ENCODE measurements around the gene JAML. TPM values are rescaled to one million over a fixed set of nuclear protein-coding genes. Genes with fewer than 3 reads are reported as not detected.

Gene JAML, protein sequence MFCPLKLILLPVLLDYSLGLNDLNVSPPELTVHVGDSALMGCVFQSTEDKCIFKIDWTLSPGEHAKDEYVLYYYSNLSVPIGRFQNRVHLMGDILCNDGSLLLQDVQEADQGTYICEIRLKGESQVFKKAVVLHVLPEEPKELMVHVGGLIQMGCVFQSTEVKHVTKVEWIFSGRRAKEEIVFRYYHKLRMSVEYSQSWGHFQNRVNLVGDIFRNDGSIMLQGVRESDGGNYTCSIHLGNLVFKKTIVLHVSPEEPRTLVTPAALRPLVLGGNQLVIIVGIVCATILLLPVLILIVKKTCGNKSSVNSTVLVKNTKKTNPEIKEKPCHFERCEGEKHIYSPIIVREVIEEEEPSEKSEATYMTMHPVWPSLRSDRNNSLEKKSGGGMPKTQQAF
- total RNA-seq (2016; rRNA removed; fragmentation: Illumina TruSeq; extraction: Trizol) (3.3 and 3.8 TPM in 2 replicates), polyA plus RNA-seq (2011; rRNA removed) (2.0 and 2.8 TPM in 2 replicates), polyA minus RNA-seq (2011; rRNA and poly(A)+ RNA removed; ENCODE audit: low replicate concordance) (1.7 TPM in 1 of 2 replicates, not detected in the other), Bru-seq, nascent RNA (percentile 34 among the genes with signal in this experiment), BruChase-seq, experiment 1, labeled RNA remaining after a 6-hour chase (percentile 37 among the genes with signal in this experiment), BruChase-seq, experiment 2, labeled RNA remaining after a 2-hour chase (percentile 39 among the genes with signal in this experiment)
- 0.71 and 0.97 TPM in 2 replicates for total RNA-seq (2016; cell fraction: cytosol; rRNA removed; fragmentation: Illumina TruSeq; extraction: Trizol; ENCODE audit: low read depth)
- total RNA-seq (2016; cell fraction: insoluble cytoplasmic fraction; rRNA removed; fragmentation: Illumina TruSeq; extraction: Trizol): 3.7 and 4.6 TPM in 2 replicates
- total RNA-seq (2016; cell fraction: membrane; rRNA removed; fragmentation: Illumina TruSeq; extraction: Trizol): 1.8 and 1.9 TPM in 2 replicates
- total RNA-seq (2016; cell fraction: nucleus; rRNA removed; fragmentation: Illumina TruSeq; extraction: Trizol): 3.5 and 4.0 TPM in 2 replicates
- 0.91 and 1.1 TPM in 2 replicates for polyA plus RNA-seq (2011; cell fraction: cytosol; rRNA removed)
- polyA plus RNA-seq (2011; cell fraction: nucleus; rRNA removed): 8.0 and 9.7 TPM in 2 replicates
- 9.8 and 22.2 TPM in 2 replicates for polyA plus RNA-seq (2012)
- polyA plus RNA-seq (2016; cell fraction: cytosol; fragmentation: Illumina TruSeq; extraction: Trizol; ENCODE audit: low read depth): 0.93 and 0.95 TPM in 2 replicates
- 2.7 and 4.1 TPM in 2 replicates for polyA plus RNA-seq (2016; cell fraction: insoluble cytoplasmic fraction; fragmentation: Illumina TruSeq; extraction: Trizol; ENCODE audit: low read depth)
- polyA plus RNA-seq (2016; cell fraction: membrane; fragmentation: Illumina TruSeq; extraction: Trizol; ENCODE audit: low read depth): 1.4 and 1.7 TPM in 2 replicates
- 5.7 and 5.9 TPM in 2 replicates for polyA plus RNA-seq (2016; cell fraction: nucleus; fragmentation: Illumina TruSeq; extraction: Trizol; ENCODE audit: insufficient read depth, low read depth)
- polyA minus RNA-seq (2011; cell fraction: cytosol; rRNA and poly(A)+ RNA removed): 0.44 and 0.59 TPM in 2 replicates
- 6.0 and 6.1 TPM in 2 replicates for polyA minus RNA-seq (2011; cell fraction: nucleus; rRNA and poly(A)+ RNA removed)
- long read RNA-seq, experiment 1, partial matches to known transcripts: 2 of 5 reads
- long read RNA-seq, experiment 1, other reads (novel, unspliced or antisense): 3 of 5 reads
- long read RNA-seq, experiment 2, partial matches to known transcripts: 0 of 6 reads
- long read RNA-seq, experiment 2, other reads (novel, unspliced or antisense): 6 of 6 reads

DNA sequence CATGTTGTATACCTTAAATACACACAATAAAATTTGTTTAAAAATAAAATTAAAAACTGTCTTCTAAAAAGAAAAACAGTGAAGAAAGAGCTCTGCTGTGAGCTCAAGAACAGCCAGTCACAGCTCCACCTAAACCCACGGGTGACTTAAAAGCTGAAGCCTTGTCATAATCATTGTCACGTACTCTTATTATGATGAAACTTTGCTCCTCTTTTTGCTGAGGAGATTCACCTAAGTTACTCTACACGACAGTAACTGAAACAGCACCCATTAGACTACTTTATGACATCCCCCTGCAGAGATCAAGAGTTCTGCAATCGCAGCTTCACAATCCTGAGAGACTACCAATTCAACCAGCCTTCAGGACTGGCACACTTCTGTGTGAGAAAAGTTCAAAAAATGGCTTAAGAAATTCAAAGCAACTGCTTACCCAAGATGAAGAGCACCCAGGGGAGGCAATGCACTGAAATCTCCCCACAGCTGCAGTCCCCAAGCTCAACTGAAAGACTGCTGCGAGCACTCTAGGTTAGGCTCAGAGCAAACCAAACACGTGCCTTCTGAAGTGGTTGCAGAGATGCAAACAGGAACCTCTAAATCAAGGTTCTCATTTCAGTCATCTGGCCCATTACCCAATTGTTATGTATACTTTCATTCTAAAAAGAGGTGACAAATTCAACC is at the start of gene JAML:
Gene JAML (minus strand): TSS at position 501 of the 678 bp plus-strand sequence. CDS start 10,145 bp downstream, outside the sequence.
- Histone ChIP-seq H3K9me3 (ENCODE audit: low read length) (no peaks in the 10 kb centered on the region), H3K36me3 (replicated peaks in 1 of 2; ENCODE audit: control insufficient read depth in 1 of 2, insufficient read depth in 2 of 2, low read length in 2 of 2) (peaks cover 0 to 5% of the 10 kb centered on the region in 2 experiments; a peak in 2 of 5 replicates), H2AFZ (ENCODE audit: low read length) (no peak within 1 kb of the TSS), H3K4me1 (ENCODE audit: insufficient read depth, low read length) (peaks cover 12% of the 10 kb centered on the region), H3K27me3 (ENCODE audit: control insufficient read depth in 1 of 2, insufficient read depth in 2 of 2, low read length in 2 of 2) (no peaks in the 10 kb centered on the region), H3K79me2 (ENCODE audit: insufficient read depth, low read length) (no peaks in the 10 kb centered on the region), H3K27ac (ENCODE audit: extremely low read length, insufficient read depth, low read length) (no peak within 1 kb of the TSS), H3K9ac (ENCODE audit: insufficient read depth, low read depth, low read length) (no peak within 1 kb of the TSS), H4K20me1 (ENCODE audit: insufficient read depth, low read length) (no peaks in the 10 kb centered on the region), H3K4me2 (ENCODE audit: low read depth, low read length) (no peak within 1 kb of the TSS), H3K4me3 (replicated peaks in 1 of 3; ENCODE audit: insufficient read depth in 1 of 3, low read depth in 2 of 3, low read length in 3 of 3) (no peak within 1 kb of the TSS)
- TF ChIP-seq, protein P1, sequence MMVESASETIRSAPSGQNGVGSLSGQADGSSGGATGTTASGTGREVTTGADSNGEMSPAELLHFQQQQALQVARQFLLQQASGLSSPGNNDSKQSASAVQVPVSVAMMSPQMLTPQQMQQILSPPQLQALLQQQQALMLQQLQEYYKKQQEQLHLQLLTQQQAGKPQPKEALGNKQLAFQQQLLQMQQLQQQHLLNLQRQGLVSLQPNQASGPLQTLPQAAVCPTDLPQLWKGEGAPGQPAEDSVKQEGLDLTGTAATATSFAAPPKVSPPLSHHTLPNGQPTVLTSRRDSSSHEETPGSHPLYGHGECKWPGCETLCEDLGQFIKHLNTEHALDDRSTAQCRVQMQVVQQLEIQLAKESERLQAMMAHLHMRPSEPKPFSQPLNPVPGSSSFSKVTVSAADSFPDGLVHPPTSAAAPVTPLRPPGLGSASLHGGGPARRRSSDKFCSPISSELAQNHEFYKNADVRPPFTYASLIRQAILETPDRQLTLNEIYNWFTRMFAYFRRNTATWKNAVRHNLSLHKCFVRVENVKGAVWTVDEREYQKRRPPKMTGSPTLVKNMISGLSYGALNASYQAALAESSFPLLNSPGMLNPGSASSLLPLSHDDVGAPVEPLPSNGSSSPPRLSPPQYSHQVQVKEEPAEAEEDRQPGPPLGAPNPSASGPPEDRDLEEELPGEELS (CRISPR knock-in tag; IDR thresholded peaks at IDR 0.05): no peak
- TF ChIP-seq ZKSCAN5 (CRISPR knock-in tag; IDR thresholded peaks at IDR 0.05) (no peak), YEATS4 (CRISPR knock-in tag; IDR thresholded peaks at IDR 0.05; ENCODE audit: borderline replicate concordance) (no peak)
- ChIA-PET CTCF (ENCODE audit: low intra/inter-chr PET ratio, low total read pairs) (no interaction called here), POLR2A (no interaction called here)
- WGBS (ENCODE audit: low lambda C conversion rate): 91% methylated on average over 6 of the region's 6 CpGs
- DNase-seq (ENCODE audit: low spot score) (no peak), FAIRE-seq (no peak), ATAC-seq (no peak)
- BruUV-seq (replicated peaks): no TSS peak
- intact Hi-C loops (cut with micrococcal nuclease; ENCODE audit: unreplicated experiment): no loop called here
- in situ Hi-C loops (cut with HindIII; ENCODE audit: extremely low pct_ligation_motif_present, low pct_unique_long_range_greater_than_20kb): no loop called here
